MCF 10A (cell line): Measurements from ENCODE around the gene ACO1. TPM values are rescaled to one million over a fixed set of nuclear protein-coding genes. Genes with fewer than 3 reads are reported as not detected.

ENCODE experiments used
- BruUV-seq: library from RNA; stranded (reverse); fragments of 400-500 nt; replicated peaks from 2 replicates; lab custom pipeline; 2021; lab: Mats Ljungman, UMichigan
- CTCF ChIA-PET: fragments of 300-600 bp; sonication (Branson Sonifier 250); formaldehyde crosslinking; extraction: SDS; loops from one replicate; lab custom pipeline; 2021; ENCODE audit warnings: antibody characterized with exemption, inconsistent platforms; lab: Yijun Ruan, JAX
- POLR2A ChIA-PET: fragments of 300-600, 350-650 bp; sonication (Branson Sonifier 250); formaldehyde crosslinking; extraction: SDS; loops from one replicate; lab custom pipeline; 2020; ENCODE audit warnings: antibody characterized with exemption, inconsistent platforms; lab: Yijun Ruan, JAX
- DNase-seq: peaks from one replicate; pipeline ENCODE4 v3.0.0-alpha.2; 2018; ENCODE audit not compliant: unreplicated experiment
- H3K27ac Mint-ChIP-seq: one replicate; pipeline ENCODE4 v1.8.0; 2022; ENCODE audit warnings: mild to moderate bottlenecking, low read depth, mixed read lengths; ENCODE audit not compliant: unreplicated experiment
- H3K27me3 Mint-ChIP-seq: one replicate; pipeline ENCODE4 v1.8.0; 2022; ENCODE audit warnings: mixed read lengths; ENCODE audit not compliant: insufficient read depth, unreplicated experiment
- H3K36me3 Mint-ChIP-seq: one replicate; pipeline ENCODE4 v1.8.0; 2022; ENCODE audit warnings: mild to moderate bottlenecking, moderate library complexity, mixed read lengths; ENCODE audit not compliant: insufficient read depth, unreplicated experiment
- H3K4me1 Mint-ChIP-seq: one replicate; pipeline ENCODE4 v1.8.0; 2022; ENCODE audit warnings: mixed read lengths; ENCODE audit not compliant: insufficient read depth, unreplicated experiment
- H3K4me3 Mint-ChIP-seq: one replicate; pipeline ENCODE4 v1.8.0; 2022; ENCODE audit warnings: mild to moderate bottlenecking, moderate library complexity, mixed read lengths; ENCODE audit not compliant: unreplicated experiment
- H3K9me3 Mint-ChIP-seq: one replicate; pipeline ENCODE4 v1.8.0; 2022; ENCODE audit warnings: mixed read lengths; ENCODE audit not compliant: unreplicated experiment
- intact Hi-C: fragments of 100-400 bp; cut with micrococcal nuclease; formaldehyde crosslinking; loops from 2 replicates; pipeline ENCODE4 v1.14.1; 2022
- total RNA-seq: library from RNA; stranded (reverse); gene quantifications from 2 replicates; pipeline ENCODE4 v1.2.3, GENCODE V29; 2022
- TF ChIP-seq, protein P1 (sequence below): fragments of 200-600 bp; IDR thresholded peaks from one replicate; pipeline ENCODE4 v1.8.0; 2022; ENCODE audit warnings: antibody characterized with exemption, mild to moderate bottlenecking; ENCODE audit not compliant: unreplicated experiment

ACO1 gene
- total RNA-seq, 1 experiment from 2014 or later: 28.6 TPM

DNA sequence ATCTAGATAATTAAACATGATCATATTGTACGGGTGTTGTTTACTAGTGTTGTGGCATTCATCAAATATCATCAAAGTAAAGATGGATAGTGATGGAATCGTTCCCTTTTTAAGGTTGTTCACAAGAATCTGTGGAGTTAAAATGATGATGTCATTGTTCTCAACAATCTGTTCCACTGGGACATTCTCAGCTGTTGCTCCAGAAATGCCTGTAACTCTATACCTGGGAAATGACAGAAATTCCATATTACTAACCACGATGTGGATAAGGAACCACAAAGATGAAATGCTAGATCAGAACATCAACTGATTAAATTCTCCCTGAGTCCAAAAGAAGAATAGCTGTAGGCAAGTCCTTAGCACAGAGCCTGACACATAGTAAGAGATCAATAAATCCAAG, 103.5 kb downstream of the ACO1 start:
- no peak for DNase-seq
- no peaks in the 10 kb centered on the region for H3K4me1 Mint-ChIP-seq
- intact Hi-C loops: no loop called here
- no peak overlapping the region for H3K27ac Mint-ChIP-seq
- peaks cover 20% of the 10 kb centered on the region for H3K36me3 Mint-ChIP-seq
- POLR2A ChIA-PET: interaction anchor here (0.6 to 1.5 kb wide), 3 partner anchors 17 to 525 kb away, joined by 3 to 4 read pairs (median 3); no protein-coding TSS in a partner anchor
- CTCF ChIA-PET: interaction anchor here (1.1 to 1.3 kb wide), 2 partner anchors 109 to 110 kb away, joined by 3 to 4 read pairs; no protein-coding TSS in a partner anchor
- TF ChIP-seq, protein P1, sequence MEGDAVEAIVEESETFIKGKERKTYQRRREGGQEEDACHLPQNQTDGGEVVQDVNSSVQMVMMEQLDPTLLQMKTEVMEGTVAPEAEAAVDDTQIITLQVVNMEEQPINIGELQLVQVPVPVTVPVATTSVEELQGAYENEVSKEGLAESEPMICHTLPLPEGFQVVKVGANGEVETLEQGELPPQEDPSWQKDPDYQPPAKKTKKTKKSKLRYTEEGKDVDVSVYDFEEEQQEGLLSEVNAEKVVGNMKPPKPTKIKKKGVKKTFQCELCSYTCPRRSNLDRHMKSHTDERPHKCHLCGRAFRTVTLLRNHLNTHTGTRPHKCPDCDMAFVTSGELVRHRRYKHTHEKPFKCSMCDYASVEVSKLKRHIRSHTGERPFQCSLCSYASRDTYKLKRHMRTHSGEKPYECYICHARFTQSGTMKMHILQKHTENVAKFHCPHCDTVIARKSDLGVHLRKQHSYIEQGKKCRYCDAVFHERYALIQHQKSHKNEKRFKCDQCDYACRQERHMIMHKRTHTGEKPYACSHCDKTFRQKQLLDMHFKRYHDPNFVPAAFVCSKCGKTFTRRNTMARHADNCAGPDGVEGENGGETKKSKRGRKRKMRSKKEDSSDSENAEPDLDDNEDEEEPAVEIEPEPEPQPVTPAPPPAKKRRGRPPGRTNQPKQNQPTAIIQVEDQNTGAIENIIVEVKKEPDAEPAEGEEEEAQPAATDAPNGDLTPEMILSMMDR: no peak
- H3K9me3 Mint-ChIP-seq: no peaks in the 10 kb centered on the region
- no peaks in the 10 kb centered on the region for H3K27me3 Mint-ChIP-seq
- no peak overlapping the region for H3K4me3 Mint-ChIP-seq
- no TSS peak for BruUV-seq

GRCh38 chr9:32490601-32491000, 106.2 kb downstream of the ACO1 start:
- Mint-ChIP-seq H3K4me1 (no peaks in the 10 kb centered on the region), H3K27ac (no peak overlapping the region), H3K36me3 (peaks cover 20% of the 10 kb centered on the region), H3K4me3 (no peak overlapping the region), H3K27me3 (no peaks in the 10 kb centered on the region), H3K9me3 (no peaks in the 10 kb centered on the region)
- ChIA-PET POLR2A (no interaction called here), CTCF (no interaction called here)
- TF ChIP-seq, protein P1: no peak
- no TSS peak for BruUV-seq
- intact Hi-C loops: no loop called here
- DNase-seq: no peak

DNA sequence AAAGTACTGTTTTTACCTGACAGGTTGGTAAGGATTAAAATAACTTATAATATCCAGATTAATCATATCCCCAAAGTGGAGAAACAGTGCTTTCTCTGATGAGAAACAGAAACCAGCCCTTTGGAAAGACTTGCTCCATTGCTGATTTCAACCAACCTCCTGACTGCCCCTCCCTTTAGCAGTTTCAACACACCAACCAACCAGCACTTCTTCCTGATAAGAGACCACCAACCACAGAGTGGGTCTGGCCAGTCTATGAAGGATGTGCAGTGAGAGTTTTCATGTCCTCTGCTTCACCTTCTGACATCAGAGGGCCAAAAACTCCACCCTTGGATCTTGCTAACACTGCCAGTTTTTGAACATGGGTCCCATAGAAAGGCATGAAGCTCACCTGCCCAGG, 113.5 kb downstream of the ACO1 start:
- ChIA-PET POLR2A (no interaction called here), CTCF (no interaction called here)
- no peak for DNase-seq
- H3K4me1 Mint-ChIP-seq: peaks cover 7% of the 10 kb centered on the region
- no peaks in the 10 kb centered on the region for H3K27me3 Mint-ChIP-seq
- peaks cover 11% of the 10 kb centered on the region for H3K36me3 Mint-ChIP-seq
- TF ChIP-seq, protein P1: no peak
- H3K9me3 Mint-ChIP-seq: no peaks in the 10 kb centered on the region
- no peak overlapping the region for H3K4me3 Mint-ChIP-seq
- no TSS peak for BruUV-seq
- no peak overlapping the region for H3K27ac Mint-ChIP-seq
- intact Hi-C loops: no loop called here

- H3K27me3 Mint-ChIP-seq: no peaks in the 10 kb centered on the region
- ChIA-PET CTCF (interaction anchor here (1.0 kb wide), 1 partner anchor 11 kb away, joined by 3 read pairs; no protein-coding TSS in a partner anchor), POLR2A (no interaction called here)
- TF ChIP-seq, protein P1: no peak
- no peak overlapping the region for H3K4me3 Mint-ChIP-seq
- peak; percentile 18 for DNase-seq
- no TSS peak for BruUV-seq
- H3K4me1 Mint-ChIP-seq: peaks cover 7% of the 10 kb centered on the region
- H3K9me3 Mint-ChIP-seq: no peaks in the 10 kb centered on the region
- peak overlapping the region; percentile 57 for H3K27ac Mint-ChIP-seq
- H3K36me3 Mint-ChIP-seq: peaks cover 5% of the 10 kb centered on the region
- intact Hi-C loops: no loop called here
Observed at GRCh38 chr9:32500768-32501167, 116.3 kb downstream of the ACO1 start.
